RPMI7951 (cell line): ENCODE results near the gene SNX10. TPM values are rescaled to one million over a fixed set of nuclear protein-coding genes. Genes with fewer than 3 reads are reported as not detected.

ENCODE experiments used
- DNase-seq: peaks from one replicate; pipeline ENCODE4 v3.0.0-alpha.2; 2012; ENCODE audit warnings: low read depth
- total RNA-seq: library from RNA; depleted of rRNA; stranded (reverse); fragments of >200 nt; shearing (Covaris generic); gene quantifications from 2 replicates; pipeline ENCODE4 v1.2.3, GENCODE V29; 2014

Gene SNX10
- total RNA-seq, 1 experiment from 2014 or later = 31.1 TPM

GRCh38 chr7:26337232-26337865, 45.7 kb downstream of the SNX10 start:
- DNase-seq = peak; percentile 56

- peak; percentile 32 for DNase-seq
Measured at GRCh38 chr7:26340476-26341018, 48.9 kb downstream of the SNX10 start.

- no peak for DNase-seq
Measured at GRCh38 chr7:26343320-26343832, 51.7 kb downstream of the SNX10 start.

- no peak for DNase-seq
Measured at GRCh38 chr7:26343837-26344236, 52.2 kb downstream of the SNX10 start.

GRCh38 chr7:26345202-26345601, 53.5 kb downstream of the SNX10 start:
- no peak for DNase-seq

- no peak for DNase-seq
Measured at GRCh38 chr7:26345837-26346236, 54.2 kb downstream of the SNX10 start.

- peak; percentile 60 for DNase-seq
Measured at GRCh38 chr7:26346611-26347203, 55.0 kb downstream of the SNX10 start.

- DNase-seq = no peak
Measured at GRCh38 chr7:26348234-26348851, 56.7 kb downstream of the SNX10 start.

GRCh38 chr7:26349005-26349915, 57.6 kb downstream of the SNX10 start:
- DNase-seq = no peak

GRCh38 chr7:26351171-26351570, 59.5 kb downstream of the SNX10 start:
- DNase-seq = no peak

- DNase-seq = no peak
Measured at GRCh38 chr7:26356229-26356628, 64.6 kb downstream of the SNX10 start.

- DNase-seq = no peak
Measured at GRCh38 chr7:26356929-26357798, 65.5 kb downstream of the SNX10 start.

GRCh38 chr7:26357799-26358151, 66.1 kb downstream of the SNX10 start:
- no peak for DNase-seq

- no peak for DNase-seq
Measured at GRCh38 chr7:26360650-26361049, 69.0 kb downstream of the SNX10 start.

- DNase-seq = no peak
Measured at GRCh38 chr7:26361637-26362036, 70.0 kb downstream of the SNX10 start.

GRCh38 chr7:26363465-26363864, 71.8 kb downstream of the SNX10 start:
- no peak for DNase-seq

GRCh38 chr7:26365077-26365900, 73.6 kb downstream of the SNX10 start:
- peak; percentile 78 for DNase-seq

GRCh38 chr7:26365901-26366275, 74.2 kb downstream of the SNX10 start:
- no peak for DNase-seq

GRCh38 chr7:26367219-26367711, 75.6 kb downstream of the SNX10 start:
- no peak for DNase-seq

GRCh38 chr7:26368542-26368941, 76.9 kb downstream of the SNX10 start:
- peak; percentile 51 for DNase-seq
